GM23338 (cell line): ENCODE results near the gene MUC6. TPM values are rescaled to one million over a fixed set of nuclear protein-coding genes. Genes with fewer than 3 reads are reported as not detected.

ENCODE experiments used
- ATAC-seq: fragments of 200-7000 bp; cut with Tn5 transposase; 3 replicates; pipeline ENCODE4 v1.9.1; 2020
- DNase-seq: peaks from one replicate; pipeline ENCODE4 v3.0.0-alpha.2; 2015; ENCODE audit warnings: low spot score
- H2AFZ ChIP-seq: fragments of 200-600 bp; sonication (generic); 2 replicates; pipeline ENCODE4 v1.8.0; 2016; ENCODE audit warnings: antibody characterized with exemption, mild to moderate bottlenecking, moderate library complexity
- H3F3A ChIP-seq: fragments of 200-600 bp; sonication (generic); replicated peaks from 2 replicates; pipeline ENCODE4 v1.8.0; 2017; ENCODE audit warnings: antibody characterized with exemption, mixed run types, low read depth
- H3K27ac ChIP-seq: fragments of 200-600 bp; sonication (generic); 2 replicates; pipeline ENCODE4 v1.6.1; 2016; ENCODE audit warnings: low read depth
- H3K27me3 ChIP-seq: fragments of 200-600 bp; sonication (generic); 2 replicates; pipeline ENCODE4 v1.8.0; 2016; ENCODE audit warnings: mild to moderate bottlenecking, mixed run types, moderate library complexity; ENCODE audit not compliant: insufficient read depth
- H3K36me3 ChIP-seq: fragments of 200-600 bp; sonication (generic); 2 replicates; pipeline ENCODE4 v1.8.0; 2016; ENCODE audit warnings: mild to moderate bottlenecking; ENCODE audit not compliant: insufficient read depth
- H3K4me1 ChIP-seq: fragments of 200-600 bp; sonication (generic); 2 replicates; pipeline ENCODE4 v1.8.0; 2016; ENCODE audit warnings: mild to moderate bottlenecking, moderate library complexity; ENCODE audit not compliant: insufficient read depth
- H3K4me2 ChIP-seq: fragments of 200-600 bp; sonication (generic); 2 replicates; pipeline ENCODE4 v1.7.1; 2017; ENCODE audit warnings: mixed run types
- H3K4me3 ChIP-seq: fragments of 200-600 bp; sonication (generic); 2 replicates; pipeline ENCODE4 v1.6.1; 2016; ENCODE audit warnings: mixed run types
- H3K79me2 ChIP-seq: fragments of 200-600 bp; sonication (generic); replicated peaks from 2 replicates; pipeline ENCODE4 v1.8.0; 2017; ENCODE audit warnings: mild to moderate bottlenecking; ENCODE audit not compliant: insufficient read depth
- H3K9me2 ChIP-seq: fragments of 200-600 bp; sonication (generic); 2 replicates; pipeline ENCODE4 v1.8.0; 2017; ENCODE audit not compliant: insufficient read depth
- H4K20me1 ChIP-seq: fragments of 200-600 bp; sonication (generic); replicated peaks from 2 replicates; pipeline ENCODE4 v1.8.0; 2017; ENCODE audit warnings: mild to moderate bottlenecking; ENCODE audit not compliant: insufficient read depth
- H3K27ac Mint-ChIP-seq: 2 replicates; pipeline ENCODE4 v1.8.0; 2020; ENCODE audit warnings: inconsistent platforms, mild to moderate bottlenecking, moderate library complexity, mixed read lengths
- H3K27me3 Mint-ChIP-seq: 3 replicates; pipeline ENCODE4 v1.8.0; 2022; ENCODE audit warnings: low read depth, mild to moderate bottlenecking, moderate library complexity, mixed read lengths, inconsistent platforms; ENCODE audit not compliant: insufficient read depth, poor library complexity
- H3K36me3 Mint-ChIP-seq: 3 replicates; pipeline ENCODE4 v1.8.0; 2021; ENCODE audit warnings: low read depth, mild to moderate bottlenecking, inconsistent platforms, moderate library complexity, mixed read lengths
- H3K4me1 Mint-ChIP-seq: 3 replicates; pipeline ENCODE4 v1.8.0; 2020; ENCODE audit warnings: mild to moderate bottlenecking, inconsistent platforms, mixed read lengths
- H3K4me3 Mint-ChIP-seq: 3 replicates; pipeline ENCODE4 v1.8.0; 2021; ENCODE audit warnings: moderate library complexity, mild to moderate bottlenecking, inconsistent platforms, mixed read lengths
- H3K9me3 Mint-ChIP-seq: 3 replicates; pipeline ENCODE4 v1.8.0; 2020; ENCODE audit warnings: moderate library complexity, mild to moderate bottlenecking, inconsistent platforms, mixed read lengths
- CREB1 ChIP-seq: fragments of 250-450 bp; sonication (Bioruptor Pico); IDR thresholded peaks from 2 replicates; pipeline ENCODE4 v1.5.0; 2020; ENCODE audit warnings: low read depth, mild to moderate bottlenecking, moderate library complexity
- ETS1 ChIP-seq: IDR thresholded peaks from 2 replicates; pipeline ENCODE4 v1.6.1; 2016; ENCODE audit warnings: antibody characterized with exemption
- EZH2 ChIP-seq: fragments of 200-600 bp; sonication (generic); IDR thresholded peaks from one replicate; pipeline ENCODE4 v1.8.0; 2017; ENCODE audit warnings: antibody characterized with exemption, mild to moderate bottlenecking, low read depth; ENCODE audit not compliant: unreplicated experiment
- EZH2phosphoT487 ChIP-seq: fragments of 200-600 bp; sonication (generic); IDR thresholded peaks from one replicate; pipeline ENCODE4 v1.8.1; 2018; ENCODE audit warnings: antibody characterized with exemption; ENCODE audit not compliant: unreplicated experiment
- JUNB ChIP-seq: IDR thresholded peaks from one replicate; pipeline ENCODE4 v1.6.1; 2016; ENCODE audit warnings: antibody characterized with exemption; ENCODE audit not compliant: unreplicated experiment
- NANOG ChIP-seq: IDR thresholded peaks from 2 replicates; pipeline ENCODE4 v1.6.1; 2016; ENCODE audit warnings: antibody characterized with exemption, borderline replicate concordance
- POLR2AphosphoS5 ChIP-seq: IDR thresholded peaks from 2 replicates; pipeline ENCODE4 v1.6.1; 2016; ENCODE audit warnings: antibody characterized with exemption, low read depth
- STAT1 ChIP-seq: IDR thresholded peaks from one replicate; pipeline ENCODE4 v1.6.1; 2016; ENCODE audit warnings: antibody characterized with exemption; ENCODE audit not compliant: unreplicated experiment
- ZNF114 ChIP-seq: fragments of 250-450 bp; sonication (Bioruptor Pico); IDR thresholded peaks from 2 replicates; pipeline ENCODE4 v1.5.0; 2020; ENCODE audit warnings: mild to moderate bottlenecking, moderate library complexity
- ZNF331 ChIP-seq: fragments of 250-450 bp; sonication (Bioruptor Pico); IDR thresholded peaks from 2 replicates; pipeline ENCODE4 v1.5.0; 2020; ENCODE audit warnings: low read depth, mild to moderate bottlenecking, moderate library complexity
- ZNF462 ChIP-seq: fragments of 250-450 bp; sonication (Bioruptor Pico); IDR thresholded peaks from 2 replicates; pipeline ENCODE4 v1.5.0; 2020; ENCODE audit warnings: mild to moderate bottlenecking, moderate library complexity
- polyA plus RNA-seq: library from polyadenylated mRNA; unstranded; fragments of >200 nt; fragmentation: Nextera tagmentation; extraction: Ambion mirVana; gene quantifications from 2 replicates; pipeline ENCODE4 v1.2.1, GENCODE V29; 2016
- total RNA-seq: library from RNA; depleted of rRNA; stranded (reverse); fragments of >200 nt; shearing (Covaris generic); gene quantifications from 2 replicates; pipeline ENCODE4 v1.2.3, GENCODE V29; 2014
- TF ChIP-seq, protein P1 (sequence below): IDR thresholded peaks from one replicate; pipeline ENCODE4 v1.6.1; 2018; ENCODE audit warnings: antibody characterized with exemption; ENCODE audit not compliant: unreplicated experiment
- TF ChIP-seq, protein P2 (sequence below), 2 experiments: fragments of 200-600 bp in 1 of 2; sonication (generic) in 1 of 2; conservative IDR thresholded peaks; 2 replicates each; pipeline versions ENCODE4 v1.5.1 to v1.6.1; 2016 to 2017; ENCODE audit warnings: antibody characterized with exemption in 2 of 2, low read depth in 2 of 2, mild to moderate bottlenecking in 2 of 2, moderate library complexity in 1 of 2

MUC6 gene
- total and polyA plus RNA-seq, 2 experiments from 2014 or later = not detected

- Mint-ChIP-seq H3K36me3 (no peaks in the 10 kb centered on the region), H3K4me1 (no peaks in the 10 kb centered on the region; the same call in 2 of the 3 replicates)
- no peak for ATAC-seq
These were observed 12.9 kb upstream of the MUC6 start for GRCh38 chr11:1049431-1049891.

More at GRCh38 chr11:1049431-1049891, 12.9 kb upstream of the MUC6 start:
- Histone ChIP-seq H3K4me1 (no peaks in the 10 kb centered on the region), H3K9me2 (no peaks in the 10 kb centered on the region), H3K27ac (no peak overlapping the region), H2AFZ (no peak overlapping the region), H3K4me2 (no peak overlapping the region), H3K79me2 (no peaks in the 10 kb centered on the region), H3K4me3 (no peak overlapping the region), H3K36me3 (no peaks in the 10 kb centered on the region), H3K27me3 (no peaks in the 10 kb centered on the region), H4K20me1 (no peaks in the 10 kb centered on the region), H3F3A (no peaks in the 10 kb centered on the region)
- no peak for DNase-seq
- H3K4me3 Mint-ChIP-seq = no peak overlapping the region
- no peak overlapping the region for H3K27ac Mint-ChIP-seq
- peaks cover 9% of the 10 kb centered on the region for H3K27me3 Mint-ChIP-seq
- no peak for TF ChIP-seq ETS1
- TF ChIP-seq STAT1 = no peak
- TF ChIP-seq, protein P1, sequence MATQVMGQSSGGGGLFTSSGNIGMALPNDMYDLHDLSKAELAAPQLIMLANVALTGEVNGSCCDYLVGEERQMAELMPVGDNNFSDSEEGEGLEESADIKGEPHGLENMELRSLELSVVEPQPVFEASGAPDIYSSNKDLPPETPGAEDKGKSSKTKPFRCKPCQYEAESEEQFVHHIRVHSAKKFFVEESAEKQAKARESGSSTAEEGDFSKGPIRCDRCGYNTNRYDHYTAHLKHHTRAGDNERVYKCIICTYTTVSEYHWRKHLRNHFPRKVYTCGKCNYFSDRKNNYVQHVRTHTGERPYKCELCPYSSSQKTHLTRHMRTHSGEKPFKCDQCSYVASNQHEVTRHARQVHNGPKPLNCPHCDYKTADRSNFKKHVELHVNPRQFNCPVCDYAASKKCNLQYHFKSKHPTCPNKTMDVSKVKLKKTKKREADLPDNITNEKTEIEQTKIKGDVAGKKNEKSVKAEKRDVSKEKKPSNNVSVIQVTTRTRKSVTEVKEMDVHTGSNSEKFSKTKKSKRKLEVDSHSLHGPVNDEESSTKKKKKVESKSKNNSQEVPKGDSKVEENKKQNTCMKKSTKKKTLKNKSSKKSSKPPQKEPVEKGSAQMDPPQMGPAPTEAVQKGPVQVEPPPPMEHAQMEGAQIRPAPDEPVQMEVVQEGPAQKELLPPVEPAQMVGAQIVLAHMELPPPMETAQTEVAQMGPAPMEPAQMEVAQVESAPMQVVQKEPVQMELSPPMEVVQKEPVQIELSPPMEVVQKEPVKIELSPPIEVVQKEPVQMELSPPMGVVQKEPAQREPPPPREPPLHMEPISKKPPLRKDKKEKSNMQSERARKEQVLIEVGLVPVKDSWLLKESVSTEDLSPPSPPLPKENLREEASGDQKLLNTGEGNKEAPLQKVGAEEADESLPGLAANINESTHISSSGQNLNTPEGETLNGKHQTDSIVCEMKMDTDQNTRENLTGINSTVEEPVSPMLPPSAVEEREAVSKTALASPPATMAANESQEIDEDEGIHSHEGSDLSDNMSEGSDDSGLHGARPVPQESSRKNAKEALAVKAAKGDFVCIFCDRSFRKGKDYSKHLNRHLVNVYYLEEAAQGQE = no peak
- TF ChIP-seq POLR2AphosphoS5 = no peak
- no peak for TF ChIP-seq NANOG
- no peak for TF ChIP-seq ZNF462
- TF ChIP-seq, protein P2, sequence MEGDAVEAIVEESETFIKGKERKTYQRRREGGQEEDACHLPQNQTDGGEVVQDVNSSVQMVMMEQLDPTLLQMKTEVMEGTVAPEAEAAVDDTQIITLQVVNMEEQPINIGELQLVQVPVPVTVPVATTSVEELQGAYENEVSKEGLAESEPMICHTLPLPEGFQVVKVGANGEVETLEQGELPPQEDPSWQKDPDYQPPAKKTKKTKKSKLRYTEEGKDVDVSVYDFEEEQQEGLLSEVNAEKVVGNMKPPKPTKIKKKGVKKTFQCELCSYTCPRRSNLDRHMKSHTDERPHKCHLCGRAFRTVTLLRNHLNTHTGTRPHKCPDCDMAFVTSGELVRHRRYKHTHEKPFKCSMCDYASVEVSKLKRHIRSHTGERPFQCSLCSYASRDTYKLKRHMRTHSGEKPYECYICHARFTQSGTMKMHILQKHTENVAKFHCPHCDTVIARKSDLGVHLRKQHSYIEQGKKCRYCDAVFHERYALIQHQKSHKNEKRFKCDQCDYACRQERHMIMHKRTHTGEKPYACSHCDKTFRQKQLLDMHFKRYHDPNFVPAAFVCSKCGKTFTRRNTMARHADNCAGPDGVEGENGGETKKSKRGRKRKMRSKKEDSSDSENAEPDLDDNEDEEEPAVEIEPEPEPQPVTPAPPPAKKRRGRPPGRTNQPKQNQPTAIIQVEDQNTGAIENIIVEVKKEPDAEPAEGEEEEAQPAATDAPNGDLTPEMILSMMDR (conservative IDR thresholded peaks at IDR 0.05; ENCODE audit: low read depth in 2 of 2) = no peak
- TF ChIP-seq ZNF114 (CRISPR knock-in tag) = no peak
- no peak for TF ChIP-seq CREB1 (CRISPR knock-in tag)
- no peak for TF ChIP-seq ZNF331 (CRISPR knock-in tag)
- TF ChIP-seq EZH2phosphoT487 = no peak
- no peak for TF ChIP-seq JUNB
- no peak for TF ChIP-seq EZH2
- no peaks in the 10 kb centered on the region; the same call in 2 of the 3 replicates for H3K9me3 Mint-ChIP-seq
